Measurements from ENCODE around the gene LAMA2. TPM values are rescaled to one million over a fixed set of nuclear protein-coding genes. Genes with fewer than 3 reads are reported as not detected.
A peak's percentile ranks its signal among the peaks of the same experiment; 100 is the strongest.

LAMA2 gene
- total RNA-seq, 1 donor from 2014 or later = 1.9 TPM

GRCh38 chr6:129369737-129370136 lies 486.8 kb downstream of the LAMA2 start:
- TF ChIP-seq CTCF (IDR thresholded peaks at IDR 0.05) = no peak
- Mint-ChIP-seq H3K9me3 (ENCODE audit: low read depth) (no peaks in the 10 kb centered on the region), H3K27me3 (ENCODE audit: low read depth) (peaks cover 25% of the 10 kb centered on the region), H3K27ac (ENCODE audit: unreplicated experiment) (no peak overlapping the region), H3K4me1 (ENCODE audit: low read depth) (peaks cover 4% of the 10 kb centered on the region), H3K4me3 (ENCODE audit: unreplicated experiment) (no peak overlapping the region), H3K36me3 (ENCODE audit: low read depth) (no peaks in the 10 kb centered on the region)
- DNase-seq (ENCODE audit: low spot score) = no peak

GRCh38 chr6:129370268-129370916 lies 487.5 kb downstream of the LAMA2 start:
- Mint-ChIP-seq H3K4me3 (ENCODE audit: unreplicated experiment) (no peak overlapping the region), H3K4me1 (ENCODE audit: low read depth) (peaks cover 4% of the 10 kb centered on the region), H3K9me3 (ENCODE audit: low read depth) (no peaks in the 10 kb centered on the region), H3K36me3 (ENCODE audit: low read depth) (no peaks in the 10 kb centered on the region), H3K27ac (ENCODE audit: unreplicated experiment) (no peak overlapping the region), H3K27me3 (ENCODE audit: low read depth) (peaks cover 25% of the 10 kb centered on the region)
- peak; percentile 90 for TF ChIP-seq CTCF (IDR thresholded peaks at IDR 0.05)
- DNase-seq (ENCODE audit: low spot score) = no peak

- TF ChIP-seq CTCF (IDR thresholded peaks at IDR 0.05) = no peak
- no peak for DNase-seq (ENCODE audit: low spot score)
- H3K27me3 Mint-ChIP-seq (ENCODE audit: low read depth) = peaks cover 15% of the 10 kb centered on the region
- no peaks in the 10 kb centered on the region for H3K4me1 Mint-ChIP-seq (ENCODE audit: low read depth)
- no peaks in the 10 kb centered on the region for H3K36me3 Mint-ChIP-seq (ENCODE audit: low read depth)
- H3K4me3 Mint-ChIP-seq (ENCODE audit: unreplicated experiment) = no peak overlapping the region
- no peak overlapping the region for H3K27ac Mint-ChIP-seq (ENCODE audit: unreplicated experiment)
- H3K9me3 Mint-ChIP-seq (ENCODE audit: low read depth) = no peaks in the 10 kb centered on the region
These were observed 498.9 kb downstream of the LAMA2 start for GRCh38 chr6:129381885-129382284.

- Mint-ChIP-seq H3K9me3 (ENCODE audit: low read depth) (no peaks in the 10 kb centered on the region), H3K4me1 (ENCODE audit: low read depth) (no peaks in the 10 kb centered on the region), H3K36me3 (ENCODE audit: low read depth) (no peaks in the 10 kb centered on the region), H3K27me3 (ENCODE audit: low read depth) (peaks cover 9% of the 10 kb centered on the region), H3K27ac (ENCODE audit: unreplicated experiment) (no peak overlapping the region), H3K4me3 (ENCODE audit: unreplicated experiment) (no peak overlapping the region)
- TF ChIP-seq CTCF (IDR thresholded peaks at IDR 0.05) = no peak
- no peak for DNase-seq (ENCODE audit: low spot score)
These were observed 500.0 kb downstream of the LAMA2 start for GRCh38 chr6:129382916-129383315.

GRCh38 chr6:129385117-129385516 lies 502.2 kb downstream of the LAMA2 start:
- no peak for TF ChIP-seq CTCF (IDR thresholded peaks at IDR 0.05)
- H3K4me1 Mint-ChIP-seq (ENCODE audit: low read depth) = no peaks in the 10 kb centered on the region
- H3K36me3 Mint-ChIP-seq (ENCODE audit: low read depth) = no peaks in the 10 kb centered on the region
- H3K9me3 Mint-ChIP-seq (ENCODE audit: low read depth) = no peaks in the 10 kb centered on the region
- DNase-seq (ENCODE audit: low spot score) = no peak
- H3K4me3 Mint-ChIP-seq (ENCODE audit: unreplicated experiment) = no peak overlapping the region
- peaks cover 6% of the 10 kb centered on the region for H3K27me3 Mint-ChIP-seq (ENCODE audit: low read depth)
- H3K27ac Mint-ChIP-seq (ENCODE audit: unreplicated experiment) = no peak overlapping the region

Measured in chondrocyte (in vitro differentiated cells).